GM18505 (cell line): ENCODE data around the gene HCN2.
A peak's percentile ranks its signal among the peaks of the same experiment; 100 is the strongest.
"Not testable (repeated sequence)": the region's sequence is repeated elsewhere in the genome, so short reads cannot be mapped to it uniquely, and the experiment has no call there.

Experiments used
- ATAC-seq: cut with Tn5 transposase; IDR thresholded peaks from one replicate; pipeline ENCODE4 v1.9.1; 2021; ENCODE audit not compliant: unreplicated experiment
- POLR2A ChIP-seq: IDR thresholded peaks from 4 replicates; pipeline ENCODE4 v1.6.1; 2011; ENCODE audit warnings: borderline replicate concordance; ENCODE audit not compliant: insufficient read depth, insufficient read length; ENCODE audit errors: extremely low read depth

The HCN2 gene

DNA sequence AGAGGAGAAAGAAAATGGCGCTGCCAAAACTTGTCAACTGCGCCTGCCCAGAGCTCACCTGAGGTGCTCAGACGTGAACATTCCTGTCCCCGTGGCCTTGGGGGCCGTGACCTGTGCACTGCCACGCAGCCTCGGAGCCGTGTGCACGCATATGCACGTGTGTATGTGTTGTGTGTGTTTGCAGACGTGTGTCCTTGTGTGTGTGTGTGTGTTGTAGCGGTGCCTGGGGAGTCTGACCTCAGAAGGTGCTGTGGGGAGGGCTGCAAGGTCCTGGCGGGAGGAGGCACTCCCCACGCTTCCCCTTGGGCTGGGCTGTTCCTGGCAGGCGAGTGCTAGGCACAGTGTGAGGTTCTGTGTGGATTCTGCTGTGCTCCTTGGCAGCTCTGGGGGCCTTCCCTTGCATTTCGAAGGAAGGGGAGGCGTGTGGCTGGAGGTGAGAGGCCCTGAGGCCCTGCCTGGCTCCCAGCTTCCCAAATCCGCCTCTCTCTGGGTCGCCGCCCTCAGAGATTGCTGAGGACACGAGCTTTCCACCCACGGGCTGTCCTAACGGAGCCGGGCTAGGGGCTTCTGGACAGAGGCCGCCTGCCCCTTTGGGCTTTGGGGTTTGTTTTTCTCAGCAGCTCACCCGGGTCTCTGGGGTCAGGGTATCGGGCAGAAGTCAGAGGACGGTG is 12.8 kb upstream of the HCN2 start:
- TF ChIP-seq POLR2A = no peak
- no peak for ATAC-seq

- ATAC-seq = no peak
Measured at GRCh38 chr19:577439-578392, 12.0 kb upstream of the HCN2 start.

GRCh38 chr19:579111-579841 is 10.4 kb upstream of the HCN2 start:
- no peak for ATAC-seq
- no peak for TF ChIP-seq POLR2A

More at GRCh38 chr19:577439-578392, 12.0 kb upstream of the HCN2 start:
- TF ChIP-seq POLR2A = no peak

- no peak for ATAC-seq
Measured at GRCh38 chr19:579842-580155, 9.9 kb upstream of the HCN2 start.

DNA sequence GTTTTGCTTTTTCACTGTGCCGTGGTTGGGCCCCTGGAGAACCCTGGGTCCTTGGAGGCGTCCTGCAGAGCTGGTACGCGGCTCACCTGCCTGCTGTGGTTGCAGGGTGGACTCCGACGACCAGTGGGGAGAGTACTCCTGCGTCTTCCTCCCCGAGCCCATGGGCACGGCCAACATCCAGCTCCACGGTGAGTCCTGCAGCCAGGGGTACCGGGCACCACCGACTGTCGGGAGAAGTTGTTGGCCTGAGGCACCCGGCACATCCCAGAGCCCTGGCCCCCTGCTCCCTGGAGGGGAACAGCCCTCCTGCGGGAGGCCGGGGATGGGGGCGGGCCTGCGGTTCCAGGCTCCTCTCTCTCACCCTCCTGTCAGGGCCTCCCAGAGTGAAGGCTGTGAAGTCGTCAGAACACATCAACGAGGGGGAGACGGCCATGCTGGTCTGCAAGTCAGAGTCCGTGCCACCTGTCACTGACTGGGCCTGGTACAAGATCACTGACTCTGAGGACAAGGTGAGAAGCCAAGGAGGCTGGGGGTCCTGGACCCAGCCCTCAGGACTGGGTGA is 9.3 kb upstream of the HCN2 start:
- no peak for ATAC-seq
- TF ChIP-seq POLR2A = no peak

More at GRCh38 chr19:579842-580155, 9.9 kb upstream of the HCN2 start:
- TF ChIP-seq POLR2A = no peak

- no peak for TF ChIP-seq POLR2A
Measured at GRCh38 chr19:581399-582111, 8.1 kb upstream of the HCN2 start.

GRCh38 chr19:582497-583197 is 7.0 kb upstream of the HCN2 start:
- ATAC-seq = no peak

More at GRCh38 chr19:581399-582111, 8.1 kb upstream of the HCN2 start:
- no peak for ATAC-seq

GRCh38 chr19:583198-583967 is 6.3 kb upstream of the HCN2 start:
- no peak for ATAC-seq
- no peak for TF ChIP-seq POLR2A

More at GRCh38 chr19:582497-583197, 7.0 kb upstream of the HCN2 start:
- no peak for TF ChIP-seq POLR2A

- ATAC-seq = no peak
- TF ChIP-seq POLR2A = no peak
Measured at GRCh38 chr19:583968-584239, 5.8 kb upstream of the HCN2 start.

DNA sequence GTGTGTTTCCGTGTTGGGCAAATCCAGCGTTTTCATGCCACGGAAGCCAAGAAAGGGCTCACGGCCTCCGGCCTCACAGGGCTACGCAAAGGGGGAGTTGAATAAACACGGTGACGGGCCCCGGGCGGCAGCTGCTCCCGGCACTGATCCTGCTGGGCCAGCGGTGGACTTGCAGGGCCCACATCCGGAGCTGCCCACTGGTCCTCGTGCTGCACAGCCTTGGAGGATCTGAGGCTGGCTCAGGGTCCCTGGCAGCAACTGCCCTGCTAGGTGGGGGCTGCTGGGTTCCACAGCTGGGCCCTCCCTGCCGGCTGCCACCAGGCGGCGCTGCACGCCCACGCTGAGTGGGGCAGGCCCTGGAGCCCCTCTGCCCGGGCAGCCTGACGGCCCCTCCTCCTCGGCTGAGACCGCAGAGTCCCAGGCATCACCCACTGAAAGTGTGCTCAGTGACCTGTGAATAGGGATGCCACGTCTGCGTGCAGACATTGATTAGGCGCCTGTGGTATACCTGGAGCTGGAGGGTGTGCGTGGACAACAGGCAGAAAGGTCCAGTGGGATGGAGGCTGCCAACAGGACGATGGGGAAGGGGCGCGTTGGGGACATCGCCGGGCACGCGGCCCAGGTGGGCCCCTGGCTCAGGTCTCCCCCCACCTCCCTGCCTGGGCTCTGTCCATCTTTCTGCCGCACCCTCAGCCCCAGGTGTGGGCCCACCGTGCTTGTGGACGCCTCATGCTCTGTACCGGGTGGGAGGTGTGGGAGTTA is 5.3 kb upstream of the HCN2 start:
- TF ChIP-seq POLR2A = peak; percentile 50
- ATAC-seq = no peak

- ATAC-seq = not testable (repeated sequence)
Measured at GRCh38 chr19:585146-585545, 4.5 kb upstream of the HCN2 start.

DNA sequence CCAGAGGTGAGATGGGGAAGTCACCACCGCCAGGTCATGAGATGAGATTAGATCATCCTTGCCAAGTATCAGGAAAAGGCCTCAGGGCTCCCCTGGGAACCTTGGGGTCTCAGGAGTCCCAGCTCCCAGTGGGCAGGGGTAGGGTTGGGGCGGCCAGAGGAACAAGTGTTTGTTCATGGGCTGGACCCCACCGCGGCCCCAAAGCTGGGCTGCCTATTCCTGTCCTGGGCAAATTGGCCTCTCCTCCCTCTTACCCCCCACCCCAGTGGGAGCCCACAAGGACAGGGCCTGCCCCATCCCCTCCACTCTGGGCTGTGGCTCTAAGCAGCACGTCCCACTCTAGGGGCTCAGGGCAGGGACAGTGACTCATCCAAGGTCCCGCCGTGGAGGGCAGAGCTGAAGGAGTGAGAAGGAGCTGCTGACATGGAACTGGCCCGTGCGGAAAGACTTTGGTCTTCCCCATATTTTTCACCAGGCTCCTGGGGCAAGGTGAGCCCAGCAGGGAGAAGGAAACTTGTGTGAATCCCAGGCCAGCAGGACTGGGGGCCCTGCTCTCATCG is 4.0 kb upstream of the HCN2 start:
- no peak for TF ChIP-seq POLR2A
- no peak for ATAC-seq
